HCT116 (cell line): ENCODE results near the gene VCPKMT. TPM values are rescaled to one million over a fixed set of nuclear protein-coding genes. Genes with fewer than 3 reads are reported as not detected.

Experiments
- ATAC-seq: fragments of 200-7000 bp; cut with Tn5 transposase; 2 replicates; pipeline ENCODE4 v1.9.1; 2020; ENCODE audit warnings: mild to moderate bottlenecking, moderate library complexity
- BruUV-seq: library from RNA; stranded (reverse); fragments of 400-500 nt; replicated peaks from 2 replicates; lab custom pipeline; 2021; lab: Mats Ljungman, UMichigan
- CTCF ChIA-PET: fragments of 300-600 bp; sonication (Branson Sonifier 250); formaldehyde crosslinking; loops from one replicate; lab custom pipeline; 2021; ENCODE audit warnings: antibody characterized with exemption; lab: Charles Lee
- POLR2A ChIA-PET: fragments of 300-600, 350-600 bp; sonication (Branson Sonifier 250); formaldehyde crosslinking; loops from one replicate; lab custom pipeline; 2021; ENCODE audit warnings: antibody characterized with exemption; lab: Charles Lee
- RAD21 ChIA-PET, 2 experiments: fragments of 300-600 bp; sonication (Branson Sonifier 250); formaldehyde crosslinking; loops; one replicate each; lab custom pipeline; 2023; ENCODE audit warnings: low total read pairs in 2 of 2; ENCODE audit not compliant: uncharacterized antibody in 2 of 2, unreplicated experiment in 2 of 2, low non-redundant PET in 1 of 2; lab: Charles Lee
- DNase-seq: peaks from one replicate; pipeline ENCODE4 v3.0.0-alpha.2; 2010; ENCODE audit warnings: low read depth, low spot score
- H2AFZ ChIP-seq: fragments of 200-600 bp; shearing (Covaris generic), sonication (generic); 2 replicates; pipeline ENCODE4 v1.6.1; 2017; ENCODE audit warnings: low read depth, mixed run types, mixed read lengths, antibody characterized with exemption, low read length; ENCODE audit not compliant: poor library complexity, severe bottlenecking
- H3K27ac ChIP-seq: 2 replicates; pipeline ENCODE4 v1.5.1; 2012; ENCODE audit warnings: low read depth, low read length
- H3K27me3 ChIP-seq: fragments of 200-600 bp; sonication (generic); 2 replicates; pipeline ENCODE4 v1.6.1; 2016; ENCODE audit warnings: mixed run types, low read length, mixed read lengths; ENCODE audit not compliant: insufficient read depth
- H3K36me3 ChIP-seq, 2 experiments: fragments of 200-500 bp in 1 of 2; fragments of 200-600 bp in 1 of 2; sonication (Bioruptor generic) in 1 of 2; sonication (generic) in 1 of 2; 2 replicates each; pipeline versions ENCODE4 v1.5.1 to v1.6.1; 2014 to 2016; ENCODE audit warnings: low read length in 2 of 2, inconsistent platforms in 1 of 2, mixed read lengths in 1 of 2, mixed run types in 1 of 2; ENCODE audit not compliant: insufficient read depth in 2 of 2, control insufficient read depth in 1 of 2
- H3K4me1 ChIP-seq, 2 experiments: fragments of 200-600 bp in 1 of 2; sonication (generic) in 1 of 2; 2 replicates each; pipeline versions ENCODE4 v1.5.1 to v1.6.1; 2012 to 2017; ENCODE audit warnings: low read length in 2 of 2, inconsistent platforms in 1 of 2, mild to moderate bottlenecking in 1 of 2, mixed read lengths in 1 of 2, mixed run types in 1 of 2, moderate library complexity in 1 of 2; ENCODE audit not compliant: insufficient read depth in 2 of 2, control insufficient read depth in 1 of 2
- H3K4me2 ChIP-seq: fragments of 200-600 bp; sonication (generic); 2 replicates; pipeline ENCODE4 v1.6.1; 2017; ENCODE audit warnings: mixed run types, low read length, mixed read lengths
- H3K4me3 ChIP-seq, 2 experiments: fragments of 200-600 bp in 1 of 2; sonication (generic) in 1 of 2; replicated peaks in 1 of 2; 2 replicates each; pipeline ENCODE4 v1.5.1; 2011 to 2016; ENCODE audit warnings: low read length in 2 of 2, control low read depth in 1 of 2, low read depth in 1 of 2, mild to moderate bottlenecking in 1 of 2, mixed read lengths in 1 of 2, mixed run types in 1 of 2
- H3K79me2 ChIP-seq: fragments of 200-600 bp; sonication (generic); 2 replicates; pipeline ENCODE4 v1.6.1; 2017; ENCODE audit warnings: mild to moderate bottlenecking, mixed run types, low read length, moderate library complexity, mixed read lengths; ENCODE audit not compliant: insufficient read depth
- H3K9ac ChIP-seq: fragments of 200-600 bp; sonication (generic); 2 replicates; pipeline ENCODE4 v1.6.1; 2016; ENCODE audit warnings: low read length, mixed read lengths
- H3K9me2 ChIP-seq: fragments of 200-600 bp; sonication (generic), shearing (Covaris generic); 2 replicates; pipeline ENCODE4 v1.6.1; 2017; ENCODE audit warnings: mixed run types, mild to moderate bottlenecking, moderate library complexity; ENCODE audit not compliant: insufficient read depth
- H3K9me3 ChIP-seq, 2 experiments: fragments of 200-500 bp in 1 of 2; fragments of 200-600 bp in 1 of 2; sonication (Bioruptor generic) in 1 of 2; sonication (generic) in 1 of 2; 2 replicates each; pipeline ENCODE4 v1.6.1; 2014 to 2017; ENCODE audit warnings: low read length in 2 of 2, mixed read lengths in 2 of 2, inconsistent platforms in 1 of 2, low read depth in 1 of 2, mild to moderate bottlenecking in 1 of 2, mixed run types in 1 of 2, moderate library complexity in 1 of 2; ENCODE audit not compliant: control insufficient read depth in 1 of 2, insufficient read depth in 1 of 2
- H4K20me1 ChIP-seq: fragments of 200-600 bp; sonication (generic), shearing (Covaris generic); 2 replicates; pipeline ENCODE4 v1.6.1; 2017; ENCODE audit warnings: mixed run types, mild to moderate bottlenecking, moderate library complexity; ENCODE audit not compliant: insufficient read depth
- CEBPB ChIP-seq: IDR thresholded peaks from 2 replicates; pipeline ENCODE4 v1.6.1; 2012; ENCODE audit warnings: low read depth
- CTCF ChIP-seq, 3 experiments: fragments of 200-600 bp in 1 of 3; sonication (generic) in 1 of 3; IDR thresholded peaks in 2 of 3; conservative IDR thresholded peaks in 1 of 3; 2 replicates each; pipeline ENCODE4 v1.5.1; 2012 to 2017; ENCODE audit warnings: low read depth in 2 of 3, low read length in 2 of 3, antibody characterized with exemption in 1 of 3, borderline replicate concordance in 1 of 3, control low read depth in 1 of 3, mild to moderate bottlenecking in 1 of 3, mixed read lengths in 1 of 3, mixed run types in 1 of 3, moderate library complexity in 1 of 3; ENCODE audit not compliant: insufficient read depth in 1 of 3
- ELF1 ChIP-seq: IDR thresholded peaks from 2 replicates; pipeline ENCODE4 v1.6.1; 2012; ENCODE audit warnings: low read depth, borderline replicate concordance
- EZH2phosphoT487 ChIP-seq: fragments of 200-600 bp; IDR thresholded peaks from 2 replicates; pipeline ENCODE4 v1.6.1; 2018; ENCODE audit warnings: antibody characterized with exemption, borderline replicate concordance
- FOSL1 ChIP-seq: IDR thresholded peaks from 2 replicates; pipeline ENCODE4 v1.6.1; 2012; ENCODE audit warnings: low read depth
- JUND ChIP-seq: IDR thresholded peaks from 2 replicates; pipeline ENCODE4 v1.6.1; 2012
- POLR2A ChIP-seq: IDR thresholded peaks from 2 replicates; pipeline ENCODE4 v1.7.0; 2011; ENCODE audit warnings: borderline replicate concordance; ENCODE audit not compliant: insufficient read depth, insufficient read length; ENCODE audit errors: extremely low read depth
- SP1 ChIP-seq: IDR thresholded peaks from 2 replicates; pipeline ENCODE4 v1.6.1; 2012; ENCODE audit warnings: low read depth
- TCF7L2 ChIP-seq: IDR thresholded peaks from 2 replicates; pipeline ENCODE4 v1.7.0; 2011; ENCODE audit warnings: borderline replicate concordance, inconsistent platforms; ENCODE audit not compliant: insufficient read depth, insufficient read length; ENCODE audit errors: extremely low read depth
- intact Hi-C: fragments of 100-400 bp; cut with micrococcal nuclease; formaldehyde crosslinking; loops from 2 replicates; pipeline ENCODE4 v1.10.0; 2022
- total RNA-seq: library from RNA; stranded (reverse); gene quantifications from one replicate; pipeline ENCODE4 v1.2.1, GENCODE V29; 2021; ENCODE audit not compliant: unreplicated experiment
- TF ChIP-seq, protein P1 (sequence below): IDR thresholded peaks from 2 replicates; pipeline ENCODE4 v1.6.1; 2012; ENCODE audit warnings: low read depth

Gene VCPKMT
- total RNA-seq, 1 experiment from 2014 or later: 9.7 TPM

DNA sequence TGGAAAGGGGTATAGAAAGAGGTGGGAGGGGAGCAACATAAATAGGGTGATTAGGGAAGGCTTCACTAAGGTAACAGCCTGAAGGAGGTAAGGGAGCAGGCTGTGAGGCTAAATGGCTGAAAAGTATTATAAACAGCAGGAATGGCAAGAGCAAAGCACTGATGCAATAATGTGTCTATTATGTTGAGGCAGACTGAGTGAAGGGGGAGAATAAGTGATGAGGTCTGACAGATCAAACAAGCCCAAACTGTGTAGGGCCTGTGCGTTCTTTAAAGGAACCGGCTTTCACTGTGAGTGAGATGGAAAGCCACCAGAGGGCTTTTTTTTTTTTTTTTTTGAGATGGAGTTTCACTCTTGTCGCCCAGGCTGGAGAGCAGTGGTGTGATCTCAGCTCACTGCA, 6.7 kb upstream of the VCPKMT start:
- POLR2A ChIA-PET: no interaction called here

DNA sequence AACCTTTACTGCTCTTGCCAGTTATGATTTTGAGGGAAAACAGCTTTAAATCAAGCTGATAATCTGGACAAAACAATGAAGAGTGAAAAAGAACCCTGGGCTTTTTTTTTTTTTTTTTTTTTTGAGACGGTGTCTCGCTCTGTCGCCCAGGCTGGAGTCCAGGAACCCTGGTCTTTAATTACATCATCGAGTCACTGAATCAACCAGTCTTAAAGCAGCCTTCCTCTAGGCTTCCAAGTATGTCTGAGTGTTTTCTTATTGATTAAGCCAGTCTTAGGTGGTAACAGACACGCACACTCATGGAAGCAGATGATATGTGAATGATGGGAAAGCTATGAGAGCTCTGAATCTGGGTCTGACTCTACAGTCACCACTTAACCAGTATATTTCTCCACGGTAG, 5.9 kb upstream of the VCPKMT start:
- CTCF ChIA-PET: no interaction called here
- TF ChIP-seq CEBPB: no peak
- no peak for TF ChIP-seq FOSL1
- no peak for TF ChIP-seq CTCF (IDR thresholded peaks at IDR 0.05 in 2 of 3, conservative IDR thresholded peaks at IDR 0.05 in 1 of 3; ENCODE audit: borderline replicate concordance in 1 of 3, insufficient read depth in 1 of 3, low read depth in 2 of 3, low read length in 2 of 3)
- TF ChIP-seq SP1: no peak
- TF ChIP-seq POLR2A: no peak
- TF ChIP-seq, protein P1, sequence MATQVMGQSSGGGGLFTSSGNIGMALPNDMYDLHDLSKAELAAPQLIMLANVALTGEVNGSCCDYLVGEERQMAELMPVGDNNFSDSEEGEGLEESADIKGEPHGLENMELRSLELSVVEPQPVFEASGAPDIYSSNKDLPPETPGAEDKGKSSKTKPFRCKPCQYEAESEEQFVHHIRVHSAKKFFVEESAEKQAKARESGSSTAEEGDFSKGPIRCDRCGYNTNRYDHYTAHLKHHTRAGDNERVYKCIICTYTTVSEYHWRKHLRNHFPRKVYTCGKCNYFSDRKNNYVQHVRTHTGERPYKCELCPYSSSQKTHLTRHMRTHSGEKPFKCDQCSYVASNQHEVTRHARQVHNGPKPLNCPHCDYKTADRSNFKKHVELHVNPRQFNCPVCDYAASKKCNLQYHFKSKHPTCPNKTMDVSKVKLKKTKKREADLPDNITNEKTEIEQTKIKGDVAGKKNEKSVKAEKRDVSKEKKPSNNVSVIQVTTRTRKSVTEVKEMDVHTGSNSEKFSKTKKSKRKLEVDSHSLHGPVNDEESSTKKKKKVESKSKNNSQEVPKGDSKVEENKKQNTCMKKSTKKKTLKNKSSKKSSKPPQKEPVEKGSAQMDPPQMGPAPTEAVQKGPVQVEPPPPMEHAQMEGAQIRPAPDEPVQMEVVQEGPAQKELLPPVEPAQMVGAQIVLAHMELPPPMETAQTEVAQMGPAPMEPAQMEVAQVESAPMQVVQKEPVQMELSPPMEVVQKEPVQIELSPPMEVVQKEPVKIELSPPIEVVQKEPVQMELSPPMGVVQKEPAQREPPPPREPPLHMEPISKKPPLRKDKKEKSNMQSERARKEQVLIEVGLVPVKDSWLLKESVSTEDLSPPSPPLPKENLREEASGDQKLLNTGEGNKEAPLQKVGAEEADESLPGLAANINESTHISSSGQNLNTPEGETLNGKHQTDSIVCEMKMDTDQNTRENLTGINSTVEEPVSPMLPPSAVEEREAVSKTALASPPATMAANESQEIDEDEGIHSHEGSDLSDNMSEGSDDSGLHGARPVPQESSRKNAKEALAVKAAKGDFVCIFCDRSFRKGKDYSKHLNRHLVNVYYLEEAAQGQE: no peak

More for the DNA sequence above, 6.7 kb upstream of the VCPKMT start:
- Histone ChIP-seq H3K79me2 (no peaks in the 10 kb centered on the region), H3K9ac (no peak overlapping the region), H3K27me3 (no peaks in the 10 kb centered on the region), H4K20me1 (no peaks in the 10 kb centered on the region), H3K4me1 (no peaks in the 10 kb centered on the region), H3K9me2 (no peaks in the 10 kb centered on the region), H3K36me3 (no peaks in the 10 kb centered on the region; a peak in 1 of 4 replicates), H3K4me3 (no peak overlapping the region), H3K9me3 (no peaks in the 10 kb centered on the region), H2AFZ (no peak overlapping the region), H3K27ac (no peak overlapping the region), H3K4me2 (no peak overlapping the region)
- ATAC-seq (no peak), DNase-seq (no peak)
- CTCF ChIA-PET: no interaction called here
- intact Hi-C loops: no loop called here
- TF ChIP-seq TCF7L2: no peak
- no peak for TF ChIP-seq POLR2A
- TF ChIP-seq ELF1: no peak
- no peak for TF ChIP-seq EZH2phosphoT487
- no peak for TF ChIP-seq CTCF (IDR thresholded peaks at IDR 0.05 in 2 of 3, conservative IDR thresholded peaks at IDR 0.05 in 1 of 3; ENCODE audit: borderline replicate concordance in 1 of 3, insufficient read depth in 1 of 3, low read depth in 2 of 3, low read length in 2 of 3)
- TF ChIP-seq JUND: no peak
- TF ChIP-seq FOSL1: no peak
- no TSS peak for BruUV-seq
- RAD21 ChIA-PET: no interaction called here

More for the DNA sequence above, 5.9 kb upstream of the VCPKMT start:
- Histone ChIP-seq H3K36me3 (no peaks in the 10 kb centered on the region; a peak in 1 of 4 replicates), H4K20me1 (no peaks in the 10 kb centered on the region), H3K4me2 (no peak overlapping the region), H3K9me2 (no peaks in the 10 kb centered on the region), H3K9me3 (no peaks in the 10 kb centered on the region), H3K27me3 (no peaks in the 10 kb centered on the region), H2AFZ (no peak overlapping the region), H3K9ac (no peak overlapping the region), H3K4me3 (no peak overlapping the region), H3K4me1 (no peaks in the 10 kb centered on the region), H3K27ac (no peak overlapping the region), H3K79me2 (no peaks in the 10 kb centered on the region)
- DNase-seq (no peak), ATAC-seq (no peak)
- ChIA-PET POLR2A (no interaction called here), RAD21 (no interaction called here)
- no TSS peak for BruUV-seq
- intact Hi-C loops: no loop called here
